ENCODE data around the gene MBP.
"Not testable (repeated sequence)": the region's sequence is repeated elsewhere in the genome, so short reads cannot be mapped to it uniquely, and the experiment has no call there.

Gene MBP

GRCh38 chr18:77022556-77022955, 110.0 kb downstream of the MBP start:
- no peak overlapping the region for H3K4me3 ChIP-seq (ENCODE audit: low read depth in 1 of 5, low read length in 5 of 5)
- H3K9ac ChIP-seq (ENCODE audit: low read length in 5 of 5): no peak overlapping the region

GRCh38 chr18:77022116-77022515, 110.5 kb downstream of the MBP start:
- Histone ChIP-seq H3K36me3 (ENCODE audit: control insufficient read depth in 5 of 5, insufficient read depth in 5 of 5, low read length in 5 of 5) (peaks cover 0 to 35% (median 6%) of the 10 kb centered on the region in 5 donors), H3K27me3 (ENCODE audit: control insufficient read depth in 5 of 5, insufficient read depth in 4 of 5, low read length in 5 of 5) (no peaks in the 10 kb centered on the region), H3K27ac (ENCODE audit: low read depth, low read length) (no peak overlapping the region), H3K4me1 (ENCODE audit: control insufficient read depth in 5 of 5, insufficient read depth in 5 of 5, low read length in 5 of 5) (no peaks in the 10 kb centered on the region), H3K4me3 (ENCODE audit: low read depth in 1 of 5, low read length in 5 of 5) (no peak overlapping the region), H3K9ac (ENCODE audit: low read length in 5 of 5) (no peak overlapping the region), H3K9me3 (ENCODE audit: control insufficient read depth in 5 of 5, low read length in 5 of 5) (no peaks in the 10 kb centered on the region)

More at GRCh38 chr18:77022556-77022955, 110.0 kb downstream of the MBP start:
- Histone ChIP-seq H3K27me3 (ENCODE audit: control insufficient read depth in 5 of 5, insufficient read depth in 4 of 5, low read length in 5 of 5) (no peaks in the 10 kb centered on the region), H3K27ac (ENCODE audit: low read depth, low read length) (no peak overlapping the region), H3K4me1 (ENCODE audit: control insufficient read depth in 5 of 5, insufficient read depth in 5 of 5, low read length in 5 of 5) (no peaks in the 10 kb centered on the region), H3K9me3 (ENCODE audit: control insufficient read depth in 5 of 5, low read length in 5 of 5) (no peaks in the 10 kb centered on the region), H3K36me3 (ENCODE audit: control insufficient read depth in 5 of 5, insufficient read depth in 5 of 5, low read length in 5 of 5) (peaks cover 0 to 33% (median 4%) of the 10 kb centered on the region in 5 donors)

GRCh38 chr18:77021478-77021877, 111.1 kb downstream of the MBP start:
- not testable (repeated sequence) for H3K27ac ChIP-seq (ENCODE audit: low read depth, low read length)

GRCh38 chr18:77021075-77021474, 111.5 kb downstream of the MBP start:
- Histone ChIP-seq H3K27ac (ENCODE audit: low read depth, low read length) (no peak overlapping the region), H3K27me3 (ENCODE audit: control insufficient read depth in 5 of 5, insufficient read depth in 4 of 5, low read length in 5 of 5) (no peaks in the 10 kb centered on the region), H3K9me3 (ENCODE audit: control insufficient read depth in 5 of 5, low read length in 5 of 5) (no peaks in the 10 kb centered on the region), H3K9ac (ENCODE audit: low read length in 5 of 5) (no peak overlapping the region), H3K4me3 (ENCODE audit: low read depth in 1 of 5, low read length in 5 of 5) (no peak overlapping the region), H3K4me1 (ENCODE audit: control insufficient read depth in 5 of 5, insufficient read depth in 5 of 5, low read length in 5 of 5) (no peaks in the 10 kb centered on the region), H3K36me3 (ENCODE audit: control insufficient read depth in 5 of 5, insufficient read depth in 5 of 5, low read length in 5 of 5) (peaks cover 0 to 44% (median 15%) of the 10 kb centered on the region in 5 donors)

More at GRCh38 chr18:77021478-77021877, 111.1 kb downstream of the MBP start:
- H3K9ac ChIP-seq (ENCODE audit: low read length in 5 of 5); H3K4me1 ChIP-seq (ENCODE audit: control insufficient read depth in 5 of 5, insufficient read depth in 5 of 5, low read length in 5 of 5); H3K9me3 ChIP-seq (ENCODE audit: control insufficient read depth in 5 of 5, low read length in 5 of 5); H3K4me3 ChIP-seq (ENCODE audit: low read depth in 1 of 5, low read length in 5 of 5); H3K27me3 ChIP-seq (ENCODE audit: control insufficient read depth in 5 of 5, insufficient read depth in 4 of 5, low read length in 5 of 5): not testable (repeated sequence)
- peaks cover 0 to 41% (median 12%) of the 10 kb centered on the region in 5 donors for H3K36me3 ChIP-seq (ENCODE audit: control insufficient read depth in 5 of 5, insufficient read depth in 5 of 5, low read length in 5 of 5)

GRCh38 chr18:77020561-77020960, 112.0 kb downstream of the MBP start:
- H3K4me1 ChIP-seq (ENCODE audit: control insufficient read depth in 5 of 5, insufficient read depth in 5 of 5, low read length in 5 of 5): no peaks in the 10 kb centered on the region
- no peak overlapping the region for H3K9ac ChIP-seq (ENCODE audit: low read length in 5 of 5)
- peaks cover 0 to 39% (median 11%) of the 10 kb centered on the region in 5 donors for H3K36me3 ChIP-seq (ENCODE audit: control insufficient read depth in 5 of 5, insufficient read depth in 5 of 5, low read length in 5 of 5)

GRCh38 chr18:77019641-77020040, 112.9 kb downstream of the MBP start:
- Histone ChIP-seq H3K9me3 (ENCODE audit: control insufficient read depth in 5 of 5, low read length in 5 of 5) (no peaks in the 10 kb centered on the region), H3K36me3 (ENCODE audit: control insufficient read depth in 5 of 5, insufficient read depth in 5 of 5, low read length in 5 of 5) (peaks cover 0 to 31% (median 11%) of the 10 kb centered on the region in 5 donors), H3K9ac (ENCODE audit: low read length in 5 of 5) (no peak overlapping the region), H3K27me3 (ENCODE audit: control insufficient read depth in 5 of 5, insufficient read depth in 4 of 5, low read length in 5 of 5) (no peaks in the 10 kb centered on the region), H3K27ac (ENCODE audit: low read depth, low read length) (no peak overlapping the region), H3K4me1 (ENCODE audit: control insufficient read depth in 5 of 5, insufficient read depth in 5 of 5, low read length in 5 of 5) (peaks cover 0 to 4% (median 0%) of the 10 kb centered on the region in 5 donors), H3K4me3 (ENCODE audit: low read depth in 1 of 5, low read length in 5 of 5) (no peak overlapping the region)

More at GRCh38 chr18:77020561-77020960, 112.0 kb downstream of the MBP start:
- Histone ChIP-seq H3K27me3 (ENCODE audit: control insufficient read depth in 5 of 5, insufficient read depth in 4 of 5, low read length in 5 of 5) (no peaks in the 10 kb centered on the region), H3K9me3 (ENCODE audit: control insufficient read depth in 5 of 5, low read length in 5 of 5) (no peaks in the 10 kb centered on the region), H3K4me3 (ENCODE audit: low read depth in 1 of 5, low read length in 5 of 5) (no peak overlapping the region), H3K27ac (ENCODE audit: low read depth, low read length) (no peak overlapping the region)

GRCh38 chr18:77018650-77019049, 113.9 kb downstream of the MBP start:
- H3K36me3 ChIP-seq (ENCODE audit: control insufficient read depth in 5 of 5, insufficient read depth in 5 of 5, low read length in 5 of 5): peaks cover 0 to 28% (median 11%) of the 10 kb centered on the region in 5 donors
- not testable (repeated sequence) for H3K4me3 ChIP-seq (ENCODE audit: low read depth in 1 of 5, low read length in 5 of 5); H3K27me3 ChIP-seq (ENCODE audit: control insufficient read depth in 5 of 5, insufficient read depth in 4 of 5, low read length in 5 of 5); H3K9me3 ChIP-seq (ENCODE audit: control insufficient read depth in 5 of 5, low read length in 5 of 5); H3K9ac ChIP-seq (ENCODE audit: low read length in 5 of 5); H3K27ac ChIP-seq (ENCODE audit: low read depth, low read length)
- H3K4me1 ChIP-seq (ENCODE audit: control insufficient read depth in 5 of 5, insufficient read depth in 5 of 5, low read length in 5 of 5): peaks cover 3 to 14% (median 10%) of the 10 kb centered on the region in 5 donors

GRCh38 chr18:77017355-77017754, 115.2 kb downstream of the MBP start:
- H3K36me3 ChIP-seq (ENCODE audit: control insufficient read depth in 5 of 5, insufficient read depth in 5 of 5, low read length in 5 of 5): peaks cover 0 to 28% (median 11%) of the 10 kb centered on the region in 5 donors
- H3K4me3 ChIP-seq (ENCODE audit: low read depth in 1 of 5, low read length in 5 of 5): no peak overlapping the region
- H3K27ac ChIP-seq (ENCODE audit: low read depth, low read length): no peak overlapping the region
- no peaks in the 10 kb centered on the region for H3K9me3 ChIP-seq (ENCODE audit: control insufficient read depth in 5 of 5, low read length in 5 of 5)
- H3K27me3 ChIP-seq (ENCODE audit: control insufficient read depth in 5 of 5, insufficient read depth in 4 of 5, low read length in 5 of 5): no peaks in the 10 kb centered on the region
- no peak overlapping the region for H3K9ac ChIP-seq (ENCODE audit: low read length in 5 of 5)
- peaks cover 3 to 16% (median 14%) of the 10 kb centered on the region in 5 donors for H3K4me1 ChIP-seq (ENCODE audit: control insufficient read depth in 5 of 5, insufficient read depth in 5 of 5, low read length in 5 of 5)

GRCh38 chr18:77016936-77017335, 115.6 kb downstream of the MBP start:
- Histone ChIP-seq H3K4me3 (ENCODE audit: low read depth in 1 of 5, low read length in 5 of 5) (no peak overlapping the region), H3K9me3 (ENCODE audit: control insufficient read depth in 5 of 5, low read length in 5 of 5) (no peaks in the 10 kb centered on the region), H3K36me3 (ENCODE audit: control insufficient read depth in 5 of 5, insufficient read depth in 5 of 5, low read length in 5 of 5) (peaks cover 0 to 28% (median 11%) of the 10 kb centered on the region in 5 donors), H3K27ac (ENCODE audit: low read depth, low read length) (no peak overlapping the region), H3K4me1 (ENCODE audit: control insufficient read depth in 5 of 5, insufficient read depth in 5 of 5, low read length in 5 of 5) (peaks cover 3 to 16% (median 14%) of the 10 kb centered on the region in 5 donors), H3K9ac (ENCODE audit: low read length in 5 of 5) (no peak overlapping the region), H3K27me3 (ENCODE audit: control insufficient read depth in 5 of 5, insufficient read depth in 4 of 5, low read length in 5 of 5) (no peaks in the 10 kb centered on the region)

- H3K4me3 ChIP-seq (ENCODE audit: low read depth in 1 of 5, low read length in 5 of 5): no peak overlapping the region
- H3K27ac ChIP-seq (ENCODE audit: low read depth, low read length): no peak overlapping the region
These were observed 116.5 kb downstream of the MBP start for GRCh38 chr18:77015771-77016710.

More at GRCh38 chr18:77015771-77016710, 116.5 kb downstream of the MBP start:
- Histone ChIP-seq H3K4me1 (ENCODE audit: control insufficient read depth in 5 of 5, insufficient read depth in 5 of 5, low read length in 5 of 5) (peaks cover 3 to 16% (median 14%) of the 10 kb centered on the region in 5 donors), H3K9me3 (ENCODE audit: control insufficient read depth in 5 of 5, low read length in 5 of 5) (no peaks in the 10 kb centered on the region), H3K9ac (ENCODE audit: low read length in 5 of 5) (no peak overlapping the region), H3K36me3 (ENCODE audit: control insufficient read depth in 5 of 5, insufficient read depth in 5 of 5, low read length in 5 of 5) (peaks cover 0 to 29% (median 8%) of the 10 kb centered on the region in 5 donors), H3K27me3 (ENCODE audit: control insufficient read depth in 5 of 5, insufficient read depth in 4 of 5, low read length in 5 of 5) (no peaks in the 10 kb centered on the region)

Measured in subcutaneous abdominal adipose tissue (tissue), 5 donors.